Suppressor macrophage treated with lipopolysaccharide for 1 hour (primary cell): ENCODE measurements around the gene RNU1-3.

Experiments used
- DNase-seq, 3 donors: peaks; one replicate each; pipeline ENCODE4 v3.0.0-alpha.2; 2020 to 2022

RNU1-3 gene

DNA sequence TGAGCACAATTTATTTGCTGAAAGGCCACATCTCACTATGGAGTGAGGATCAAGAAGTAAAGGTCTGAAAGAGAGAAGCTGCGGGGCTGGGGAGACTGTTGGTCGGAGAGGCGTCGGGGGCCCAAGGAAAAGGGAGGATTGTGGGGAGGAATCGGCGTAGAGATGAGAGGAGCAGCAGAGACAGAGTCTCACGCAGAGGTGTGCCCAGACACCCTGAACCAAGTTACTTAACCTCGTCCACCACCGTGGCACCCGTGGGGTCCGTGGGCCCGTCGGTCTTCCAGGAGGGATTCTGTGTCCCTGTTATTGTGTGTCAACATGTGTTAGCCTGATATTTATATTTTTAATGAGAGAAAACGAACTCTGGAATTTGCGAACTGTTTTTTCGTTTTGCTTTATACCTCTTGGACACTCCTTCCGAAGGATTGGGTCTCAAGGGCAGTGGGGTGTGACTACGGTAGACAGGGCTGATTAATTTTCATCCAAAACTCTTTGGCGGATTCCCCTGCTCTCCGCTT, 49.6 kb downstream of the RNU1-3 start:
- DNase-seq, result no peak
